Measurements from ENCODE around the gene TUBGCP2. TPM values are rescaled to one million over a fixed set of nuclear protein-coding genes. Genes with fewer than 3 reads are reported as not detected.

TUBGCP2 gene
- total RNA-seq, 1 donor from 2014 or later, result 56.2 TPM

DNA sequence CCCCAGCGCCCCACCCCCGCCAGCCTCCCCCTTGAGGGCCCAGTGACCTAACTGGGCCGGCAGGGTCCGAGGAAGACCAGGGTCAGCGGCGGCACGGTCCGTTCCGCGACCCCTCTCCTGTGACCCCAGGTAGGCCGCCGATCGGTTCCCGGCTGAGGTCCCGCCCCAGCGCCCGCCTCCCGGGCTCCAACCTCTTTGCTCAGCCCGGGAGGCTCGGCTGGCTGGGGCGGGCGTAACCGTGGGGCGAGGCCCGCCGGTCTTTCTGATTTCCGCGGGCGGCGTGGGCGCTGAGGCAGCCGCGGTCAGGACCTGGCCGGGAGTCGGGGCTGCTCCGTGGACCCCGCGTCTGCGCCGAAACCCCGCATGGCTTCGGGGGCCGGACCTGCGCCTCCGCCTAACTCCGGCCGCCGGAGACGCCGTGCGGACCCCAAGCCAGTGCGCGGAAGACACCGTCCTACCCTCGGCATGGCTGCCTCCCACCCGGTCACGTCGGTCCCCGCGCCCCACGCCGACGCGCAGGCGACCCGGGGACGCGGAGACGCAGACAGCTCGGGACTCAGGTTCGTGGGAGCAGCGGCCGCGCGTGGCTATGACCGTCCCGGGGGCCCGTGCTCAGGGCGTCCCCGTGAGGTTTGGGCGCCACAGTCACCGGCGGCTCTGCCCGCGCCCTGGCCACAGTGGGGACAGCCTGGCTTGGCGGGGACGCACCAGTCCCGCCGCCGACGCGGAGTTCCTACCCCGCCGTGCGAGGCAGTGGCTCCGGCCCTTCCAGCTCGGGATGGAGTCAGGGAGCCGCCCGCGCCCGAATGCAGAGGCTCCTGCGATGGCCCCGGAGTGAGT, 72.1 kb downstream of the TUBGCP2 start:
- no peak overlapping the region for H3K27ac ChIP-seq (ENCODE audit: low read depth, low read length)
- H4K20me1 ChIP-seq (ENCODE audit: insufficient read depth, low read length), result no peaks in the 10 kb centered on the region
- H3K27me3 ChIP-seq (ENCODE audit: insufficient read depth, low read length), result peaks cover 47% of the 10 kb centered on the region
- no peaks in the 10 kb centered on the region for H3K79me2 ChIP-seq (ENCODE audit: insufficient read depth, low read length)
- H3K9me3 Mint-ChIP-seq (ENCODE audit: unreplicated experiment), result no peaks in the 10 kb centered on the region
- peak overlapping the region; percentile 8 for H3K4me2 ChIP-seq (ENCODE audit: low read length)
- FAIRE-seq (no peak), DNase-seq (ENCODE audit: low read depth) (no peak)
- H3K4me1 Mint-ChIP-seq (ENCODE audit: low read depth, unreplicated experiment), result no peaks in the 10 kb centered on the region
- no peaks in the 10 kb centered on the region for H3K4me1 ChIP-seq (ENCODE audit: insufficient read depth, low read length)
- no peaks in the 10 kb centered on the region for H3K9me3 ChIP-seq (ENCODE audit: insufficient read depth, low read depth, low read length)
- no peak overlapping the region for H3K4me3 ChIP-seq (ENCODE audit: insufficient read depth, low read depth, low read length)
- peaks cover 62% of the 10 kb centered on the region for H3K27me3 Mint-ChIP-seq (ENCODE audit: low read depth, unreplicated experiment)
- H2AFZ ChIP-seq (ENCODE audit: low read depth, low read length), result no peak overlapping the region
- H3K36me3 ChIP-seq (ENCODE audit: insufficient read depth, low read length), result no peaks in the 10 kb centered on the region
- H3K27ac Mint-ChIP-seq (ENCODE audit: unreplicated experiment), result no peak overlapping the region
- H3K4me3 Mint-ChIP-seq (ENCODE audit: unreplicated experiment), result no peak overlapping the region
- H3K9ac ChIP-seq (ENCODE audit: low read length), result no peak overlapping the region
- TF ChIP-seq EZH2 (IDR thresholded peaks at IDR 0.05; ENCODE audit: insufficient read depth, low read length), result peak; percentile 91
- TF ChIP-seq, protein P1, sequence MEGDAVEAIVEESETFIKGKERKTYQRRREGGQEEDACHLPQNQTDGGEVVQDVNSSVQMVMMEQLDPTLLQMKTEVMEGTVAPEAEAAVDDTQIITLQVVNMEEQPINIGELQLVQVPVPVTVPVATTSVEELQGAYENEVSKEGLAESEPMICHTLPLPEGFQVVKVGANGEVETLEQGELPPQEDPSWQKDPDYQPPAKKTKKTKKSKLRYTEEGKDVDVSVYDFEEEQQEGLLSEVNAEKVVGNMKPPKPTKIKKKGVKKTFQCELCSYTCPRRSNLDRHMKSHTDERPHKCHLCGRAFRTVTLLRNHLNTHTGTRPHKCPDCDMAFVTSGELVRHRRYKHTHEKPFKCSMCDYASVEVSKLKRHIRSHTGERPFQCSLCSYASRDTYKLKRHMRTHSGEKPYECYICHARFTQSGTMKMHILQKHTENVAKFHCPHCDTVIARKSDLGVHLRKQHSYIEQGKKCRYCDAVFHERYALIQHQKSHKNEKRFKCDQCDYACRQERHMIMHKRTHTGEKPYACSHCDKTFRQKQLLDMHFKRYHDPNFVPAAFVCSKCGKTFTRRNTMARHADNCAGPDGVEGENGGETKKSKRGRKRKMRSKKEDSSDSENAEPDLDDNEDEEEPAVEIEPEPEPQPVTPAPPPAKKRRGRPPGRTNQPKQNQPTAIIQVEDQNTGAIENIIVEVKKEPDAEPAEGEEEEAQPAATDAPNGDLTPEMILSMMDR (IDR thresholded peaks at IDR 0.05; ENCODE audit: insufficient read depth, low read depth, low read length), result no peak
- H3K36me3 Mint-ChIP-seq (ENCODE audit: low read depth, unreplicated experiment), result no peaks in the 10 kb centered on the region

DNA sequence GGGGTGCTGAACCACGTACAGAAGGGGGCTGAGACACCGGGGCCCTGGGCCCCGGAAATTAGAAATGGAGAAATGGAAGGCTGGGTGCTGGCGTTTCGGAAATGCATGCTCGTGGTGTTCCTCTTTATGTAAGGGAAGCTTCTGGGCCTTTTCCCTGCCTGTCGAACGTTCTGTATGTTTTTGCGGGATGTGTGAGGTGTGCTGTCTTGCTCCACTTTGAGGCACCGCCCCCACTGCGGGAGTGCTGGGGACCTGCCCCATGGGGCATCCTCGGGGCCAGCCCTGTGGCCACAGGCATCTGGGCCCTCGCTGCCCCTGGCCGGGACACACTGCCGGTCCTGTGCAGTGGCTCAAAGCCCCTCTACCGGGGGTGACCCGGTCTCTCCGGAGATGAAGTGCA, 72.7 kb downstream of the TUBGCP2 start:
- H3K4me2 ChIP-seq (ENCODE audit: low read length), result no peak overlapping the region
- no peak overlapping the region for H3K4me3 ChIP-seq (ENCODE audit: insufficient read depth, low read depth, low read length)
- no peak overlapping the region for H3K4me3 Mint-ChIP-seq (ENCODE audit: unreplicated experiment)

More for the DNA sequence above, 72.7 kb downstream of the TUBGCP2 start:
- H3K36me3 ChIP-seq (ENCODE audit: insufficient read depth, low read length), result no peaks in the 10 kb centered on the region
- no peaks in the 10 kb centered on the region for H3K4me1 Mint-ChIP-seq (ENCODE audit: low read depth, unreplicated experiment)
- H3K9me3 Mint-ChIP-seq (ENCODE audit: unreplicated experiment), result no peaks in the 10 kb centered on the region
- no peaks in the 10 kb centered on the region for H3K4me1 ChIP-seq (ENCODE audit: insufficient read depth, low read length)
- H4K20me1 ChIP-seq (ENCODE audit: insufficient read depth, low read length), result no peaks in the 10 kb centered on the region
- FAIRE-seq, result no peak
- no peaks in the 10 kb centered on the region for H3K9me3 ChIP-seq (ENCODE audit: insufficient read depth, low read depth, low read length)
- H3K27ac ChIP-seq (ENCODE audit: low read depth, low read length), result no peak overlapping the region
- peaks cover 58% of the 10 kb centered on the region for H3K27me3 Mint-ChIP-seq (ENCODE audit: low read depth, unreplicated experiment)
- TF ChIP-seq, protein P1 (IDR thresholded peaks at IDR 0.05; ENCODE audit: insufficient read depth, low read depth, low read length), result no peak
- TF ChIP-seq EZH2 (IDR thresholded peaks at IDR 0.05; ENCODE audit: insufficient read depth, low read length), result no peak
- H3K27me3 ChIP-seq (ENCODE audit: insufficient read depth, low read length), result peaks cover 48% of the 10 kb centered on the region
- H2AFZ ChIP-seq (ENCODE audit: low read depth, low read length), result no peak overlapping the region
- H3K27ac Mint-ChIP-seq (ENCODE audit: unreplicated experiment), result no peak overlapping the region
- H3K9ac ChIP-seq (ENCODE audit: low read length), result no peak overlapping the region
- H3K36me3 Mint-ChIP-seq (ENCODE audit: low read depth, unreplicated experiment), result no peaks in the 10 kb centered on the region
- H3K79me2 ChIP-seq (ENCODE audit: insufficient read depth, low read length), result no peaks in the 10 kb centered on the region
- DNase-seq (ENCODE audit: low read depth), result no peak
